GM12878 (cell line): ENCODE results near the gene LRRC47. TPM values are rescaled to one million over a fixed set of nuclear protein-coding genes. Genes with fewer than 3 reads are reported as not detected.

Experiments
- ATAC-seq: fragments of 200-7000 bp; cut with Tn5 transposase; 3 replicates; pipeline ENCODE4 v1.9.1; 2020; ENCODE audit warnings: mild to moderate bottlenecking, moderate library complexity
- BruUV-seq: library from RNA; stranded (reverse); fragments of 400-500 nt; replicated peaks from 2 replicates; lab custom pipeline; 2021; lab: Mats Ljungman, UMichigan
- CTCF ChIA-PET: fragments of 300-600 bp; sonication (Branson Sonifier 250); formaldehyde crosslinking; extraction: SDS; loops from one replicate; lab custom pipeline; 2021; ENCODE audit warnings: inconsistent platforms; lab: Yijun Ruan, JAX
- POLR2A ChIA-PET: fragments of 350-600 bp; formaldehyde crosslinking; extraction: SDS; loops from one replicate; lab custom pipeline; 2021; ENCODE audit warnings: inconsistent platforms; lab: Charles Lee
- RAD21 ChIA-PET: fragments of 300-600 bp; sonication (Branson Sonifier 250); formaldehyde crosslinking; loops from one replicate; lab custom pipeline; 2023; ENCODE audit warnings: antibody characterized with exemption; ENCODE audit not compliant: unreplicated experiment; lab: Charles Lee
- SMC1A ChIA-PET: fragments of 300-600 bp; sonication (Branson Sonifier 250); formaldehyde crosslinking; loops from one replicate; lab custom pipeline; 2023; ENCODE audit not compliant: unreplicated experiment, uncharacterized antibody; lab: Charles Lee
- DNase-seq: peaks from one replicate; pipeline ENCODE4 v3.0.0-alpha.2; 2011; ENCODE audit warnings: low read depth, low spot score
- FAIRE-seq: peaks from 3 replicates; lab custom pipeline; 2011; peaks lifted over from hg19 to GRCh38; lab: Jason Lieb, UNC
- H2AFZ ChIP-seq: 2 replicates; pipeline ENCODE4 v1.6.0; 2011; ENCODE audit warnings: low read depth, low read length, control low read depth; ENCODE audit not compliant: control insufficient read depth
- H3K27ac ChIP-seq: 2 replicates; pipeline ENCODE4 v1.5.1; 2011; ENCODE audit warnings: control low read depth; ENCODE audit not compliant: control insufficient read depth, insufficient read depth
- H3K27me3 ChIP-seq, 2 experiments: replicated peaks in 1 of 2; 2 replicates each; pipeline versions ENCODE4 v1.6.0 to v1.6.1; 2011; ENCODE audit warnings: low read length in 1 of 2; ENCODE audit not compliant: control insufficient read depth in 2 of 2, insufficient read depth in 2 of 2
- H3K36me3 ChIP-seq, 2 experiments: 2 replicates each; pipeline ENCODE4 v1.5.1; 2011; ENCODE audit warnings: low read length in 1 of 2; ENCODE audit not compliant: control insufficient read depth in 2 of 2, insufficient read depth in 2 of 2
- H3K4me1 ChIP-seq: 2 replicates; pipeline ENCODE4 v1.6.1; 2011; ENCODE audit warnings: mild to moderate bottlenecking, low read length, moderate library complexity, mixed read lengths; ENCODE audit not compliant: control insufficient read depth, insufficient read depth
- H3K4me2 ChIP-seq: 2 replicates; pipeline ENCODE4 v1.6.0; 2011; ENCODE audit warnings: control low read depth; ENCODE audit not compliant: control insufficient read depth, insufficient read depth
- H3K4me3 ChIP-seq: fragments of 200-600 bp; sonication (generic); 2 replicates; pipeline ENCODE4 v1.5.1; 2016
- H3K79me2 ChIP-seq: 2 replicates; pipeline ENCODE4 v1.6.0; 2011; ENCODE audit warnings: low read length; ENCODE audit not compliant: control insufficient read depth, insufficient read depth
- H3K9ac ChIP-seq: 2 replicates; pipeline ENCODE4 v1.8.0; 2011; ENCODE audit warnings: low read length, control low read depth, mixed read lengths; ENCODE audit not compliant: control insufficient read depth, insufficient read depth
- H3K9me3 ChIP-seq: replicated peaks from 3 replicates; pipeline ENCODE4 v1.5.1; 2011; ENCODE audit warnings: mild to moderate bottlenecking, low read length; ENCODE audit not compliant: control insufficient read depth, insufficient read depth
- H4K20me1 ChIP-seq: 2 replicates; pipeline ENCODE4 v1.6.0; 2011; ENCODE audit not compliant: control insufficient read depth, insufficient read depth
- ASH2L ChIP-seq: fragments of 300-600, 200-600 bp; sonication (generic); IDR thresholded peaks from 2 replicates; pipeline ENCODE4 v1.6.1; 2017; ENCODE audit warnings: low read depth, mild to moderate bottlenecking, borderline replicate concordance
- CEBPZ ChIP-seq: fragments of 150-350 bp; IDR thresholded peaks from 2 replicates; pipeline ENCODE4 v1.6.1; 2016; ENCODE audit warnings: low read depth, low read length
- GABPA ChIP-seq: IDR thresholded peaks from 2 replicates; pipeline ENCODE4 v1.6.1; 2014; ENCODE audit warnings: antibody characterized with exemption, low read depth, mild to moderate bottlenecking, inconsistent platforms
- HCFC1 ChIP-seq: fragments of 150-350 bp; IDR thresholded peaks from 2 replicates; pipeline ENCODE4 v1.6.1; 2014; ENCODE audit warnings: low read length
- HSF1 ChIP-seq: fragments of 150-350 bp; IDR thresholded peaks from 2 replicates; pipeline ENCODE4 v1.6.1; 2014; ENCODE audit warnings: mild to moderate bottlenecking, low read depth, low read length
- IKZF1 ChIP-seq: fragments of 450-650 bp; conservative IDR thresholded peaks from 2 replicates; pipeline ENCODE4 v1.6.1; 2017; ENCODE audit warnings: antibody characterized with exemption, mild to moderate bottlenecking
- NR2F1 ChIP-seq: fragments of 450-650 bp; conservative IDR thresholded peaks from 2 replicates; pipeline ENCODE4 v1.6.1; 2017; ENCODE audit warnings: mild to moderate bottlenecking
- PAX8 ChIP-seq: fragments of 450-650 bp; IDR thresholded peaks from 2 replicates; pipeline ENCODE4 v1.6.1; 2017; ENCODE audit warnings: mild to moderate bottlenecking, moderate library complexity
- PBX3 ChIP-seq: IDR thresholded peaks from 2 replicates; pipeline ENCODE4 v1.6.1; 2011; ENCODE audit warnings: mild to moderate bottlenecking, low read depth, low read length, moderate library complexity; ENCODE audit not compliant: insufficient replicate concordance
- POLR2AphosphoS2 ChIP-seq: IDR thresholded peaks from 2 replicates; pipeline ENCODE4 v1.6.1; 2011; ENCODE audit warnings: low read depth, mild to moderate bottlenecking, low read length, improper control_type of control experiment, moderate library complexity
- RUNX3 ChIP-seq: IDR thresholded peaks from 2 replicates; pipeline ENCODE4 v1.6.1; 2012; ENCODE audit warnings: low read length, inconsistent platforms
- SMC3 ChIP-seq: IDR thresholded peaks from 2 replicates; pipeline ENCODE4 v1.6.1; 2011; ENCODE audit warnings: low read length, improper control_type of control experiment, borderline replicate concordance
- SP1 ChIP-seq: IDR thresholded peaks from one replicate; pipeline ENCODE4 v1.6.1; 2011; ENCODE audit warnings: low read depth, low read length
- SRF ChIP-seq, 2 experiments: IDR thresholded peaks; 2 replicates each; pipeline ENCODE4 v1.6.1; 2011; ENCODE audit warnings: low read depth in 2 of 2, low read length in 2 of 2, mild to moderate bottlenecking in 1 of 2, moderate library complexity in 1 of 2
- SUZ12 ChIP-seq: fragments of 200-600 bp; sonication (generic); IDR thresholded peaks from one replicate; pipeline ENCODE4 v1.6.1; 2018; ENCODE audit warnings: antibody characterized with exemption, mild to moderate bottlenecking; ENCODE audit not compliant: unreplicated experiment
- TAF1 ChIP-seq: IDR thresholded peaks from 2 replicates; pipeline ENCODE4 v1.6.1; 2011; ENCODE audit warnings: mild to moderate bottlenecking, low read depth, low read length, borderline replicate concordance
- TCF3 ChIP-seq: IDR thresholded peaks from 2 replicates; pipeline ENCODE4 v1.6.1; 2012; ENCODE audit warnings: low read depth, mild to moderate bottlenecking, low read length, borderline replicate concordance; ENCODE audit not compliant: insufficient read depth
- TCF7 ChIP-seq: IDR thresholded peaks from 2 replicates; pipeline ENCODE4 v1.6.1; 2014; ENCODE audit warnings: antibody characterized with exemption, borderline replicate concordance
- WGBS: methylation state at CpG from one replicate; pipeline ENCODE4 v1.1.6; 2016; ENCODE audit warnings: low lambda C conversion rate; ENCODE audit not compliant: insufficient replicate concordance, insufficient coverage; ENCODE audit errors: missing lambda C conversion rate; 5-methylcytosine and 5-hydroxymethylcytosine counted together
- in situ Hi-C: fragments of 300-500 bp; cut with MboI; formaldehyde crosslinking; loops from 9 replicates; pipeline ENCODE4 v1.14.3; 2018; ENCODE audit warnings: mixed read lengths
- intact Hi-C: fragments of 100-400 bp; cut with micrococcal nuclease; formaldehyde crosslinking; loops from one replicate; pipeline ENCODE4 v1.14.2; 2022; ENCODE audit not compliant: unreplicated experiment
- polyA plus RNA-seq, 11 experiments: library from polyadenylated mRNA; depleted of rRNA in 4 of 11; unstranded in 6 of 11; stranded (reverse) in 5 of 11; fragments of >200 nt; fragmentation: Nextera tagmentation in 4 of 11; fragmentation: Illumina TruSeq in 1 of 11; extraction: Ambion mirVana in 4 of 11; extraction: Trizol in 1 of 11; gene quantifications; 1 replicate in 1 of 11; 2 replicates in 10 of 11; pipeline versions ENCODE4 v1.2.1 to v1.2.3, GENCODE V29; 2011 to 2016; ENCODE audit warnings: inconsistent platforms in 2 of 11, missing spikeins in 2 of 11, low read depth in 1 of 11
- total RNA-seq, 4 experiments: library from RNA; depleted of rRNA in 3 of 4; stranded (reverse); fragments of >200 nt in 3 of 4; fragmentation: Illumina TruSeq in 1 of 4; extraction: Trizol in 1 of 4; gene quantifications; 2 replicates each; pipeline versions ENCODE4 v1.2.1 to v1.2.3, GENCODE V29; 2013 to 2021

Gene LRRC47
- total and polyA plus RNA-seq, 10 of the 15 experiments (the other 5 are each of a cell fraction or from before 2014, with no cell fraction given) = 2.5 to 34.6 (median 18.2) TPM

DNA sequence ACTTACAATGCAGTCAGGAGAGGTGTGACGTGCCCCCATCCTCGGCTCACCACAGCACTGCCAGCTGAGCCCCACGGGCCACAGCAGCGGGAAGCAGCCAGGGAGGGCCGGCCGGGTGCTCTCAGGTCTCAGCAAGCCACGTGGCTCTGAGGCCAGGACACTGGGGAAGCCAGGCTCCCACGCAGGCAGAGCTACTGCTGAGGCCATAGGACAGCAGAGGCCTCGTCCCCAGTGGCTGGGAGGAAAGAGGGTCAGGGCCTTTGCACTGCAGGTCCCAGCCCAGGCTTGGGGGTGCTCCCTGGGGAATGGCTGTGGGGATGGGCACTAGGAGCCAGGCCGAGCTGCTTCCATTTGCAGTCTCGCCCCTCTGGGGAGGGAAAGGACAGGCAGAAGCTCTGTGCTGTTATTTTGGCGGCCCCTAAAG lies 5.8 kb downstream of the LRRC47 start:
- Histone ChIP-seq H3K9me3 (no peaks in the 10 kb centered on the region), H3K27ac (no peak overlapping the region), H3K79me2 (peaks cover 30% of the 10 kb centered on the region), H3K4me1 (peaks cover 28% of the 10 kb centered on the region), H3K27me3 (no peaks in the 10 kb centered on the region), H3K4me3 (no peak overlapping the region), H4K20me1 (peaks cover 5% of the 10 kb centered on the region; the same call in 1 of the 2 replicates), H3K9ac (no peak overlapping the region), H3K36me3 (peaks cover 11 to 17% of the 10 kb centered on the region in 2 experiments), H3K4me2 (no peak overlapping the region), H2AFZ (no peak overlapping the region)
- ATAC-seq (no peak), FAIRE-seq (no peak), DNase-seq (no peak)
- ChIA-PET CTCF (no interaction called here), RAD21 (no interaction called here), SMC1A (no interaction called here), POLR2A (no interaction called here)
- BruUV-seq = no TSS peak
- in situ Hi-C loops = no loop called here
- intact Hi-C loops = no loop called here
- WGBS = 97% methylated on average over 12 of the region's 12 CpGs
- TF ChIP-seq TCF7 (no peak), HCFC1 (no peak), NR2F1 (no peak), IKZF1 (no peak), SUZ12 (no peak), TCF3 (no peak), ASH2L (no peak), PAX8 (no peak), PBX3 (no peak), SMC3 (no peak), SP1 (no peak), CEBPZ (no peak), HSF1 (no peak), POLR2AphosphoS2 (no peak), RUNX3 (no peak), GABPA (no peak), SRF (IDR thresholded peaks at IDR 0.05; ENCODE audit: low read depth in 2 of 2, low read length in 2 of 2) (no peak), TAF1 (no peak)
